ENCODE measurements around the gene C9orf153.
"Not testable (repeated sequence)": the region's sequence is repeated elsewhere in the genome, so short reads cannot be mapped to it uniquely, and the experiment has no call there.

Gene C9orf153

DNA sequence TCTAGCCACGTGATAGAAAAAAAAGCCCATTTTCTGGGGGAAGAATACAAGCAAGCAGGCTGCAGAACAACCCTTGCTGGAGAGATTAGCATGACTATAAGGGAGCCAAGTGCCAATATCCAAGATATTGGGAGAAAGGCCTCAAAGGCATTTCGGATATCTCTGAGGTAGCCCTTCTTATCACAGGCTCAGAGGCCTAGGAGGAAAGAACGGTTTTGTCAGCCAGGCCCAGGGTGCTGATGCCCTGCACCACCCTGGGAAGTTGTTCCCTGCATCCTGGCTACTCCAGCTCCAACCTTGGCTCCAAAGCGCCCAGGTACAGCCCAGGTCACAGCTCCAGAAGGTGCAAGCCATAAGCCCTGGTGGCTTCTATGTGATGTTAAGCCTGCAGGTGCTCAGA is 66.4 kb downstream of the C9orf153 start:
- DNase-seq (ENCODE audit: low read depth in 2 of 3, low spot score in 2 of 3), result no peak

- not testable (repeated sequence) for DNase-seq (ENCODE audit: low read depth in 2 of 3, low spot score in 2 of 3)
These were observed 68.8 kb downstream of the C9orf153 start for GRCh38 chr9:86190700-86191099.

DNA sequence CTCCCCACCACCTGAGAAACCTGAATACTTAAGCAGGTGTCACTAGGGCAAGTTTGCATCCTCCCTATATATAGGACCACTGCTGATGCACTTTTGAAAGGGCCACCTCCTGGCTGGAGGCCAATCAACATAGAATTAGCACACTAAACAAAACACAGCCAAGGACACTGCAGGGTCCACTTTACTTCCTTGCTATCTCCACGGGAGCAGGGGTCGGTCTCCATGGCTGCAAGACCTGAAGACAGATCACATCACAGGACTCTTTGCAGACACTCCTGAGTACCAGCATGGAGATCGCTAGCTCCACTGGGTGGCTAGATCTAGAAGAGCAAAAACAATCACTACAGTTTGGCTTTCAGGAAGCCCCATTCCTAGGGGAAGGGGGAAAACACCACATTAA is 72.3 kb downstream of the C9orf153 start:
- DNase-seq (ENCODE audit: low read depth in 2 of 3, low spot score in 2 of 3), result no peak

DNA sequence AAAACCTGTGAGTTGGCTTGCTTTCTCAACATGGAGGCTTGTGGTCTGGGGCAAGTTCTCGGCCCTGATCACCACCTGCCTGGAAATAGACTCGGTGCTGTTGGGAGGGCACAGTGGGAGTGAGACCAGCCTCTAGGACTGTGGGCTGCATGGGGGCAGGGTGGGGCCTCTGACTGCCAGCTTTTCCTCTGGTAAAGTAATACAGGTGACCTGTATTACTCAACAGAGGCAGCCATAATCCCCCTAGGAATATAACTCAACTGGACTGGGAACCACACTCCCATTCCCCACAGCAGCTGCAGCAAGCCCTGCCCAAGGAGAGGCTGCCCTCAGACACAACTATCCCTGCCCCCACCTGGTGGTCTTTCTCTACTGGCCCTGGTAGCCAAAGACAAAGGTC is 72.8 kb downstream of the C9orf153 start:
- no peak for DNase-seq (ENCODE audit: low read depth in 2 of 3, low spot score in 2 of 3)

DNA sequence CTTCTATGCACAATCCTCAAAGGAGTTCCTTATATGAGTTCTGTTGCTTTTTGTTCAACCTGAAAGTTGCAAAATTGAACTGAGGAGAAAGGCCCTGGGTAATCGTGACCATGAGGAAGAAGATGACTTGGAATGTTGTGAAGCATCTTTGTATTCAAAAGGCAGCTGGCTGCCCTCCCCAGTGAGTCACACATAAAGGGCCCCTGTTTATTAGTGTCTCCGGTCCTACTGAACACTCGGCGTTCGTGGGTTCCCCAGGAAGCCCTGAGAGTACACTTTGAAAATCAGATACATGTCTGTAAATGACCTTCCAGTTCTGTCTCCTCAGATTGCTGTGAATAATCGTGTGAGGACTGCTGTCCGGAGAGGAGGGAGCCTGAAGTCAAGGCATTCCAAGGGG is 73.6 kb downstream of the C9orf153 start:
- DNase-seq (ENCODE audit: low read depth in 2 of 3, low spot score in 2 of 3), result no peak

DNA sequence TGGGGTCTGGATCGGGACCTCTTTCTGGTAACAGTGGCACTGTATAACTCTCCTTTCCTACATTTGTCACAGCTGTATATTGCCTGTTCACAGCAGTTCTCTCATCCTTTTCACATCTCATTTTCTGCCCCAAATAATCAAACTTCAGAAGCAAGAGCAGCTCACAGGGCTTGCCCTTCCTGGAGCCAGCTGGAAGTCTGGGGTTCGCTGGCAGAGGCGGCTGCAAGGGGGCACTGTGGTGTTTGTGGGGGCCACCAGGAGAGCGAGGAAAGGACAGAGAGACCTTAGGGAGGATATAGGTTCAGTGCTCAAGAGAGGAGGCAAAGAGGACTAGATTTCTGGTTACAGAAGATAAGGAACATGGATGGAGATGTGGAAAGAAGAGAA is 75.3 kb downstream of the C9orf153 start:
- no peak for DNase-seq (ENCODE audit: low read depth in 2 of 3, low spot score in 2 of 3)

- DNase-seq (ENCODE audit: low read depth in 2 of 3, low spot score in 2 of 3), result no peak
These were observed 76.0 kb downstream of the C9orf153 start for GRCh38 chr9:86183229-86184137.

DNA sequence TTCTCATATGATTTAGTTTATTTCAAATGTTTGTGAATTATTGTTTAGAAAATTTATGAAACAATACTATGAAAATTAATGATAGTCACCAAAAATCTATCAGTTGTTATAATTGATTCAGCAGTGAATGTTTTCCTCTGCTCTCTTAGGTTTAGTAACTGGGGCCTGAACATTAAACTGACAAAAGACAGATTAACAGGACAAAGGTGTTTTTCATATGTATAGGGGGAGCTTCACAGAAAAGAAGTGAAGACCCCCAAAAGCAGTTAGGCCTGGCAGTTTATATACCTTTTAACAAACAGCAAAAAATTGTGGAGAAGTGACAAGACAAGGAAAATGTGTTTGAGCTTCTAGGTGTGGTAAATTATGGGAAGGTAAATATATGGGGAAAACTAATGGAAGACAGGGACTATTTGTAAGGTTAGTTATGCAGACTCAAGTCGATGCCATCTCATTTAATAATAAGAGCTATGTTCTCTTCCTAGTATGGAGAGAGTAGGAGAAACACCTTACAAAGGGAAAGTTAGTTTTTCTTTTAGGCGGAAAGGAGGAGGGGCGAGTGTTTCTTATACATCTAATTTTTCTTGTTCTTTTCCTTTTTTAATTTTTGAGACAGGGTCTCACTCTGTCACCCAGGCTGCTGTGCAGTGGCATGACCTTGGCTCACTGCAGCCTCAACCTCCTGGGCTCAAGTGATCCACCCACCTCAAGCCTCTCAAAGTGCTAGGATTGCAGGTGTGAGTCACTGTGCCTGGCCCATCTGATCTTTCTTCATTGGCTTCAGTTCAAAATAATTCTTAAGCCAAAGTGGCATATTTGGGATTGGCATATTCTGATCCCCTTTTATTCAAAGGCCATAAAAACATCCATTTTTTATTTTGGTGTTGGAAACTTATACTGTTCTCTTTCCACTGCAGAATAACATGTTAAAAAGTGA is 77.8 kb downstream of the C9orf153 start:
- DNase-seq (ENCODE audit: low read depth in 2 of 3, low spot score in 2 of 3), result no peak

DNA sequence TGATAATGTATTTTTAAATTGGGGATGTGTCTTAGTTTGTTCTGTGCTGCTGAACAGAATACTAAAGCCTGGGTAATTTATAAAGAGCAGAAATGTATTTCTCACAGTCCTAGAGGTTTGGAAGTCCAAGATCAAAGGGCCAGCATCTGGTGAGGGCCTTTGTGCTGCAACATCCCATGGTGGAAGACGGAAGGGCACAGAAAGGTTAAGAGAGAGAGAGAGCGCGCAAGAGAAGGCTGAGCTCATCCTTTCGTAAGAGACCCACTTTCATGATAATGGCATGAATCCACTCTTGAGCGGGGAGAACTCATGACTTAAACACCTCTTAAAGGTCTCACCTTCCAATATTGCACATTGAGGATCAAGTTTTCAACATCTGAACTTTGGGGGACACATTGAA is 81.0 kb downstream of the C9orf153 start:
- DNase-seq (ENCODE audit: low read depth in 2 of 3, low spot score in 2 of 3), result no peak

DNA sequence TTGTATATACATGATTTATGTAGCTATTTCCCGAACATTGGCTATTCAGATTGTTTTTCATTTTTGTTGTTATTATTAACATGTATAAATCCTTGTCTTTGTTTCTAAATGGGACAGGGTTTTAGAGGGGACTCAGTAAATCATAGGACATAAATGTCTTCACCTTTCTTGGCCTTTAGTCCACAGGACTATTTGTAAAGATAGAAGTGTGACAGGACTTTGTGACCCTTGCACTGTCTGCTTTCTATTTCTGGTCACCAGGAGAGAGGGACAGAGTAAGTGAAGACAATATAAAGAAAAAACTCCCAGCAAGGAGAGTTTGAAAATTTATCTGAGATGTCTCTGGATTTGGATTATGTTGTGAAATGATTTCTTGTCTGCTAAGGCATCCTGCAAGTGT is 81.5 kb downstream of the C9orf153 start:
- DNase-seq (ENCODE audit: low read depth in 2 of 3, low spot score in 2 of 3), result no peak

GRCh38 chr9:86176468-86176867 is 83.0 kb downstream of the C9orf153 start:
- DNase-seq (ENCODE audit: low read depth in 2 of 3, low spot score in 2 of 3), result no peak

- DNase-seq (ENCODE audit: low read depth in 2 of 3, low spot score in 2 of 3), result no peak
These were observed 83.6 kb downstream of the C9orf153 start for GRCh38 chr9:86175743-86176456.

GRCh38 chr9:86175223-86175622 is 84.2 kb downstream of the C9orf153 start:
- no peak for DNase-seq (ENCODE audit: low read depth in 2 of 3, low spot score in 2 of 3)
